Fibroblast of upper back skin (primary cell): ENCODE results near the gene MT3.

Experiments
- DNase-seq: peaks from one replicate; pipeline ENCODE4 v3.0.0-alpha.2; 2013

Gene MT3

DNA sequence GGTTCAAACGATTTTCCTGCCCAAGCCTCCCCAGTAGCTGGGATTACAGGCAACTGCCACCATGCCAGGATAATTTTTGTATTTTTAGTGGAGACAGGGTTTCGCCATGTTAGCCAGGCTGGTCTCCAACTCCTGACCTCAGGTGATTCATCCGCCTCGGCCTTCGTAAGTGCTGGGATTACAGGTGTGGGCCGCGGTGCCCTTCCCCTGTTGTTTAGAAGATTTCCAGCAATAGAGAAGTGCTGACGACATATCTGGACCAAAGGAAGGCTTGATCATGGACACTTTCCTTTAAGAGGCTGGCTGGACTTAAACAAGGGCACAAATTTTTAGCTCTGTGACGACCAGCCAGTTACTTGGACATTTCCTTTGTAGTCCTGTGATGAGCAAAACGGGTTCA, 41.9 kb downstream of the MT3 start:
- no peak for DNase-seq

- no peak for DNase-seq
Measured at GRCh38 chr16:56631832-56632155, 42.5 kb downstream of the MT3 start.

- DNase-seq, result no peak
Measured at GRCh38 chr16:56632156-56632847, 43.0 kb downstream of the MT3 start, which contains the start of gene MT1M. TSS of gene MT1M (plus strand) at chr16:56632659. CDS start at chr16:56632732, 73 bp downstream.

GRCh38 chr16:56632848-56633365, 43.6 kb downstream of the MT3 start:
- DNase-seq, result no peak

GRCh38 chr16:56633535-56633934, 44.2 kb downstream of the MT3 start:
- no peak for DNase-seq

DNA sequence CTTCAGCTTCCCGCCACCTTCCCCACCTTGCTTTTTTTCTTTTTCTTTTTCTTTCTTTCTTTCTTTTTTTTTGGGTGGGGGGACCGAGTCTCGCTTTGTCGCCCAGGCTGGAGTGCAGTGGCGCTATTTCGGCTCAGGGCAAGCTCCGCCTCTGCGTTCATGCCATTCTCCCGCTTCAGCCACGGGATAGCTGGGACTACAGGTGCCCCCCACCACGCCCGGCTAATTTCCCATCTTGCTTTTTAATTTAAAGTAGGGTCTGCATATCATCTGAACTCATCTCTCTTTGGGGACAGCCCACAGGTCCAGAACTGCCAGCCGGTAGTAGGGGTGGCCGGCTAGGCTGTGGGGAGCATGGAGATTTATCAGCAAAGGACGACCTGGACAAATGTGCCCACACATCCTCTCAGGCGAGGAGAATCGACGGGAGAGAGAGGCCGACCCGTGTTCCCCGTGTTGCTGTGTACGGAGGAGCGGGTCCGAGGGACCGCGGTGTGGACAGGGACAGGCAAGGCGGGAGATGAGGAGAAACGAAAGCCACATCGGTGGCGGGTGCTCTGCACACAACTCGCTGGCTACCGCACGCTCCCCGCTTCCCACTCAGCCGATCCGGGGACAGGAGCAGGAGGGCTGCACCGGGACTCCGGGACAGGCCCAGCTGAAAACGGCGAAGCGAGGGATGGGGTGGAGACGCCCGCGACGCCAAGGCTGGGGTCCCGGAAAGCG, 45.5 kb downstream of the MT3 start:
- DNase-seq, result no peak

DNA sequence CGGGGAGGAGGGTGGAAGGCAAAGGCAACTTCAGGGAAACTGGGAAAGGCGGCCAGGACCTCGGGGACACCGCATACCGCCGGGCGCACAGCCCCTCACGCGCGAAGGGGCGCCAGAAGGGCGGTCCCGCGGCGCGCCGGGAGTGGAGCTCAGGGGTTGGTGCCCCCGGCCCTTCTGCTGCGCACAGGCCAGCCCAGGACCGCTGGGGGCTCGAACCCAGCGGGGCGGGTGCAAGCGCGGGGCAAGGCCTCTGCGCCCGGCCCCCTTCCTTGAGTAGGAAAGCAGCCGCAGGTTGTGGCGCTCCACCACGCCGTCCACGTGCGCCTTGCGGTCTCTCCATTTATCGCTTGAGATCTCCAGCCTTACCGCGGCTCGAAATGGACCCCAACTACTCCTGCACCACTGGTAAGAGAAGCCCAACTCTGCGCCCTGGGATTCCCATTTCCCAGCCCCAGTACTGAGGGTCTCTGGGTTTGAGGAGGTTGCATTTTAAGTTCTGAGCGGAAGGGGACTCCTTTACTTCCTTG, 46.2 kb downstream of the MT3 start:
- no peak for DNase-seq

- no peak for DNase-seq
Measured at GRCh38 chr16:56636616-56637413, 47.5 kb downstream of the MT3 start.

- DNase-seq, result no peak
Measured at GRCh38 chr16:56637814-56638750, 48.8 kb downstream of the MT3 start, which contains the start of gene MT1A. TSS of gene MT1A (plus strand) at chr16:56638666. CDS start at chr16:56638739, 73 bp downstream.

DNA sequence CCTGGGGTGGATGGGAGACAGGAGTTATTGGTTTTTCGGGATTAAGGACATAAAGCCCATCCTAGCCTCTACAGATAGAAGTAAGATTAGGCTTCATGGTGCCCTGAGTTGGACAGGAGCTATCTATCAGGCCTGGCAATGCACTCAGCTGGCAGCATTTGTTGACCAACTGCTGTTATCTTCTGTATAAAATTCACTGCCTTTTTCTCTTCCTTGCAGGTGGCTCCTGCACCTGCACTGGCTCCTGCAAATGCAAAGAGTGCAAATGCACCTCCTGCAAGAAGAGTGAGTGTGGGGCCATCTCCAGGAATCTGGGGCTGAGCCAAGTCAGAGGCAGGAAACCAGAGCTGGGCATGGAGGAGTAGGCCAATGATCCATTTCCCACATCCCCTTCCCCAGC, 49.7 kb downstream of the MT3 start:
- no peak for DNase-seq

DNA sequence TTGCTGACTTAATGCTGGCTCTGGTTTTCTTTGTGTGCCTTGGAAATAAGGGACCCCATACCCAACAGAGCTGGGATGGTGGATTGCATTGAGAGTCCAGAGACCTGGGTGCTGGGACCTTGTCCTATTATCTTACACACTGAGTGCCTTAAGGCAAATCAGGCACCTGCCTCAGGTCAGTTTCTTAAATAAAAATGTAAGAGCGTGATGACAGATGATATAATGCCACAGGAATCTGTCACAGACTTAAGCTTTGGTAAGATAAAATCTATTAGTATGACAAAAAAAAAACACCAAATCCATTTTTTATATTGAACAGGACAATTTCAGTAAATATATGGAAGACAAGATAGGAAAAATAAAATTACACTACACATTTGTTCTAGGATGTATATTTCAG, 50.7 kb downstream of the MT3 start:
- no peak for DNase-seq
